Ramos (cell line): Measurements from ENCODE around the gene TTC3.

Experiments
- in situ Hi-C: fragments of 300-500 bp; cut with MboI; formaldehyde crosslinking; loops from one replicate; pipeline ENCODE4 v1.14.3; 2022; ENCODE audit warnings: low sequenced_read_pairs; ENCODE audit not compliant: unreplicated experiment

The TTC3 gene

DNA sequence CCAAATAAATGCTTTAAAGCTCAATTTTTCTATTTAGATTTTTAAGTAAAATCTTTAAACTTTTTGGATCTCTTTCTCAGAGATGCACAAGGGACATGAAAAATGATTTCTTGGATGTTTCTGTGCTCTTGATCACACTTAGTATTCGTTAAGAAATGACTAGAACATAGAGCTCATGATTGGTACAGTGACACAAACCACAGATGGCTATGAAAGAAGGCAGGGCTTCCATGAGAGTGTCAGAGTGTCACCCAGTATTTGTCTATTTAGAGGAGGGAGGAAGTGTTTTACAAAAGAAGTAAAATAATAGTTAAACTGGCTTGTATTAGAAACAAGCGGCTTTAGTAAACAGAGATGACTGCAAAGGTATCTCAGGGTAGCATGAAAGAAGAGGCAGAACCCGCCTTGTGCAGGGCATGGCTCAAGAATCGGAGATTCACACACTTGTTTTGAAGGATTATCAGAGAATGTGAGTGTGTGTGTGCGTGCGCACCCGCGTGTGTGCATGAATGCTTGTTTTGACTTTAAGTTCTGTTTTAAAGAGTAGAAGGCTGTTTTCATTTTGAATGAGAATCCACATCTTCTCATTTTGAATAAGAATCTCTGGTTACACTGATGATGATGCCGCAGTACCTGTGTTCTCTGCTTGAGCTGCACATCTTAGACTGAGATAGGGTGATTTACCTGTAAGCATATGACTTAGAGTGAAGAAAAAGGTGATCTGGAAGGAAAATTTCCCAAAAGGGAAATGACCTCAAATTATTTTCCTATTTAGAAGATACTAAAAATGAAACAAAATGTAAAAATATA, 111.9 kb downstream of the TTC3 start:
- in situ Hi-C loops: no loop called here

DNA sequence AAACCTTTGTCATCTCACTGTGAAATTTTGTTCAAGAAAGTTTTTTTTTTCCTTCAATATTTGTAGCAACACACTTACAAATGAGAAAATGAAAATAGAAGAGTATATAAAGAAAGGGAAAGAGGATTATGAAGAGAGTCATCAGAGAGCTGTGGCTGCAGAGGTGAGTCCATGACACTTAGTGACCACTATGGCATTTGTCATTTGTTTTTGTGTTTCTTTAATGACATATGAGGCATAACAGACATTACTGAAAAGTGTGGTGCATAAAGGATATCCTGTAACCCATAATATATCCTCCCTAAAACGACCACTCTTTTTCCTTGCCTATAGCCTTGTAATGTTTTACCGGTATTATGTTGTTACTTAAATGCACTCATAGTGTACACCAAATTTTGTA, 113.9 kb downstream of the TTC3 start:
- in situ Hi-C loops: no loop called here

DNA sequence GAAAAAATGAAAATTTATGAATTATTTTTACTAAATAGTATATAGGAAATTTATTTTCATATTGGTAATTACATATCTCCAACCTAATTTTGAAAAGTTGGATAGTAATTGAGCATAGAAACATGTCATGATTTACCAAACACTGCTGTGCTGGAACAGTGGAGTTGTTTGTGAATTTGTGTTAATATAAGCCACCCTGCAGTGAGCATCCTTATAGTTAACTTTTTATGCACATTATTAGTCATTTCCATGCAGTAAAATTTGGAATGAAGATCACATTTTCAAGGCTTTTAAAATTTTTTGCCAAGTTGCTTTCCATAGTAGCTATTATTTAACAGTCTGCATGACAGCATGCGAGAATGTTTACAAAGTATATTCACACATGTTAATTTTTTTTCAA, 115.8 kb downstream of the TTC3 start:
- in situ Hi-C loops: no loop called here

DNA sequence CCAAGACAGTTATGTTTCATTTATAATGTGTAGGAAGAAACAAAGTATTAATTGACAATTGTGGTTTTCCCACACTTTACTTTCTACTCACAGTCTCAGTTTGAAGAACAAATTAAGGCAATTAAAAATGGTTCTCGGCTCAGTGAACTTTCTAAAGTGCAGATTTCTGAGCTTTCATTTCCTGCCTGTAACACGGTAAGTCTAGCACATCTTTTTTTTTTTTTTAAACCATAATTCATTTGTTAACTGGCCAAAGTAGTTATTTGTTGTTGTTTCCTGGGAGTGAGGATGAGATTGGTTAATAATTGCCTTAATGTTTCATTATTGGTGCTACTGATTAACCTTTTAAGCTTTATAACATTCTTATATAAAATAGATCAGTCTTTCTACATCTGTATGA, 119.0 kb downstream of the TTC3 start:
- in situ Hi-C loops: no loop called here

DNA sequence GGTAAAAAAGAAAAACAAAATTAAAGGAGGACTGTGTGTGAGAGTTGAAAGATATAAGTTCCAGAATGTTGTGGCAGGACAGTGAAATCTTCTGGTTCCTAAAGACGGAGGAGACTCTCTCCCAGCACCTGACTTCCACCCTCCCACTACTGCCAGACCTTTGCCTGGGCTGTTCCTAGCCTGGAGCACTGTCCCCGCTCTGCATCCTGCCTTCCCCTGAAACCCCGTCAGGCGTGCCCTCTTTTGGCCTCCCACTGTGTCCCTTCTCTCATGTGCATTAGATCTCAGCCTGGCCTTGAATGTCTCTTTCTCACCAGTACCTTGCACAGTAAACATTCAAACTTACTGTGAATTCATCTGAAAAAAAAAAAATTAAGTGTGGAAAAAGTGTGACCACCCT, 120.0 kb downstream of the TTC3 start:
- in situ Hi-C loops: no loop called here

DNA sequence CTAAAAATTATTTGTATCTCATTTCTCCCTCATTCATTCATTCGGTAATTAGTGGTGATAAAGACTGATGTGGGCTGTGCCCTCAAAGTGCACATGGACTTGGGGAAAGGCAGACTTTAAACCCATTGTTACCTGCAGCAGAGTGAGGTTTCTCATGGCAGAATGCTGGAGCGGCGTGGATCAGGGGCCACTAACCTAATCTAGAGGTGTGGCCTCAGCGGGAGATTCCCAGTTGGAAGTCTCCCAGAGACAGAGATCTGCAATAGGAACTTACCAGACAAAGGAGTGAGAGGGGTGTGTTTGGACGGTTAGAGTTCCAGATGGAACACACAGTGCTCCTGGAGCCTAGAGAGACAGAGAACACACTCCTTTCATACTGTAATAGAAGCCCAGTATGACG, 120.6 kb downstream of the TTC3 start:
- in situ Hi-C loops: no loop called here

DNA sequence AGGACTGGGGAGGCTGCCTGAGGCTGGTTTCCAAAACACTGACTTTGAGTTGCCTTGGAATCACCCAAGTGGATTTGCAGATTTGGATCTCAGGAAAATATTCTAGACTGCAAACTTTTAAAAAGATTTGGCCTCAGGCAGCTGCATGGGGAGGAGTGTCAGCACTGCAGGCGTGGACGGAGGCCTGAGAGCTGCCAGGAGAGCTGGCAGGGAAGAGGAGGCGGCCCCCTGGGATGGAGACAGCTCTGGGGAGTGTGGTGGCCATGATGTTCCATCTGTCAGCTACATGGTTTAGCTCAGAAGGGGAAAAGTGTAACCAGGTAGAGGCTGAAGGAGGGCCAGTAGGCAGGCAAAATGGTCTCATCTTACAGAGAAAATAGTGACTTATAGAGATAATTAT, 122.0 kb downstream of the TTC3 start:
- in situ Hi-C loops: no loop called here

DNA sequence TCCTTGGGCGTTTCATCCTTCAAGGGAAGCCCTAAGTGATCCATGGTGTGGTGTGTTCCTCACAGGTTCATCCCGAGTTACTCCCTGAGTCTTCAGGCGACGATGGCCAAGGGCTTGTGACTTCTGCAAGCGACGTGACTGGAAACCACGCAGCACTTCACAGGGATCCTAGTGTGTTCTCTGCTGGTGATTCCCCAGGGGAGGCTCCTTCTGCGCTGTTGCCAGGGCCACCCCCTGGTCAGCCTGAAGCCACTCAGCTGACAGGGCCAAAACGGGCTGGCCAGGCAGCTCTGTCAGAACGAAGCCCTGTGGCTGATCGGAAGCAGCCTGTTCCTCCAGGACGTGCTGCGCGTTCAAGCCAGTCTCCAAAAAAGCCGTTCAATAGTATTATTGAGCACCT, 122.6 kb downstream of the TTC3 start:
- in situ Hi-C loops: no loop called here

DNA sequence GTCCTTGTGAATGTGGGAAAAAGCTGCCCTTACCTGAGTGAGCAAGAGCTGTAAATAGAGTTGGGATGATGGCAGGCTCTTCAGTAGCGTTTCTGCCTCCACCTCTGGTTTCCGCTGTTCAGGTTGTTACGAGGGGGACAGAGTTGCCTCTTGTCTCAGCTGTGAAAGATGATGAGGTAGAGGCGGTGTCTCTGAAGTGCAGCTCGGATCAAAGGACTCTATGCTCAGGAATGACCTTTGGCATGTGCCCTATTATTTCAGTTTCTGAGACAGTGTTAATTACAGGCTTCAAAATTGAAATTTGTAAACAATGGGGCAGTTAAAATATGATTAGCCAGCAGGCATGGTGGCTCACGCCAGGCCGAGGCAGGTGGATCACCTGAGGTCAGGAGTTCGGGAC, 123.8 kb downstream of the TTC3 start:
- in situ Hi-C loops: no loop called here

DNA sequence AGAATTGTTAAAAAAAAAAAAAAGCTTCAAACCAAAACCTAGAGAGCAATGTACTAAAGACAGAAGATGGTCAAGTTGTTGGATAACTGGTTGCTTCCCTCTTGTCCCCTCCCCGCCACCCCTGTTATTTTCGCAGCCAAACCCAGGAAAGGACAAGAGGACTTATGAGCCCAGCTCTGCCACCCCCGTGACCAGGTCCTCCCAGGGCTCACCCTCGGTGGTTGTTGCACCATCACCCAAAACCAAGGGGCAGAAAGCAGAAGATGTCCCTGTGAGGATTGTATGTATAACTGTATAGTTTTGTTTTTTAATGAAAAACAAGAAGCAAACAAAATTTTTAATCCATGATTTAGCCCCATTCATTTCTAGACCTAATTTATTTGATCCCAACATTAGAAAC, 124.7 kb downstream of the TTC3 start:
- in situ Hi-C loops: no loop called here

DNA sequence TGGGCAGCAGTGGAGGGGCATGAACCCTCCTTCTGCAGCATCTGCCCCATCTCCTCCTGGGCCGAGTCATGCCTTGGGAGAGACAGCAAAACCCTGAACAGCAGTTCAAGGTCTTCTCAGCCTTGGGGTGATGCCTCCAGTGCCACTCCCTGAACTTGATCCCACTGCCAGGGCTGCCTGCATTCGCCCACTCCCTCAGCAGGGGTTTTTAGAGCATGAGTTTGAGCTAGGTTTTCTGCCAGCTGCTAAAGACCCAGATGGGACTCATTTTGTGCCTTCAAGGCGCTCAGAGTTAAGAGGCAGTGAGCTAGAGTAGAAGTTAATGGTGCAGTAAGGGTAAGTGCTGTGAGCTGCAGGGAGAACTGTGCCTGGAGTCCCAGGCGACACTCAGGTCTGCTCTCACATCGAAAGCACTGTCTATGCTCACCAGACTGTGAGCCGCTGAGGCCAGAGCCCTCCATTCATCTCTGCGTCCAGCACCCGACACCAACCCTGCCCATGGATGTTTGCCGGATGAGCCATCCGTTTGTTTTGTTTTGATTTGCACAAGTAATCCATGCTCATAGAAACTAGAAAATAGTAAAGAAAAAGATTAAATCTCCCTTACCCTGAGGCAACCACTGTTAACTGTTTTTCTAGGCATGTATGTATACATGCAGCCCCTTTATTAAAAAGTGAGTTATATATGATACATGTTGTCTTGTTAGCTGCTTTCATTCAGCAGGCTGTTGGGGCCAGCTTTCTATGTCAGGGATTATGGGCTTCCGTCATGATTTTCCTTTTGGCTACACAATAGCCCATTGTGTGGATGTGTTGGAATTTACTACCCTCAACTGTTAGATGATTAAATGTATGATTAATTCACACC, 126.2 kb downstream of the TTC3 start:
- in situ Hi-C loops: no loop called here

DNA sequence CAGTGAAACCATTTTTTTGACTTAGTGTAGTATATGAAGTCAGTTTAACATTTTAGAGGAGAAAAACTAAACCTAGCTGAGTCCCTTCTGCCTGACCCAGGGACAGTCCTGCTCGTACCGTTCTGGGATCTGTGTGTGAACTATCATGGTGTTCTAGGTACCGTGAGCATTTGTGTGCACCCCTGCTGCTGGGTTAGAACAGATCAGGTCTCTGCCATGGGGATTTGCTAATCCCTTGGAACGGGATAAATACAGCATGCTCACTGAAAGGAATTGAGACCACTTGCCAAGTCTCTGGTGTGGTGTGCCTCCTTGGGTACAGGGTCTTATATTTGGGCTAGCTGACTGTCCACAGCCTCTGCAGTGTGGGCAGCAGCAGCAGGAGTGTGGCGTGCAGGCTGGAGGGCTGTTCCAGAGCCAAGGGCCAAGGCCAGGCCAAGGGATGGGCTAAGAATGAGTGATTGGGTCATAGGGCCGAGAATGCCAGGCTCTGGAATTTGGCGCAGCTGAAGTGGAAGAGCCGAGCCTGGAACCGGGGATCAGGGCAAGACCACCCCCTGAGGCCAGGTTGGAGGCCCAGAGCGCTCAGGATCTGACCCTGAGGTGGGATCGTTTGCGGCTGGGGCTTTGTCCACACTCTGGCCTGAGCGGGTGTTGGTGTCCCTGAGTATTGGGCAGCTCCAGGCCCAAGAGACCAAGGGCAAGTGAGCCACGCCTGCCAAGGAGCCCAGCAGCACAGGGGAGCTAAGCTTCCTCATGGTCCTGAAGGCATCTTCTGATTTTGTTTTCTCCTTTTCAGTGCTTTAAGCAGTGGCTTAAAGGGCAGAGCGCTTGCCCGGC, 127.8 kb downstream of the TTC3 start:
- in situ Hi-C loops: no loop called here

DNA sequence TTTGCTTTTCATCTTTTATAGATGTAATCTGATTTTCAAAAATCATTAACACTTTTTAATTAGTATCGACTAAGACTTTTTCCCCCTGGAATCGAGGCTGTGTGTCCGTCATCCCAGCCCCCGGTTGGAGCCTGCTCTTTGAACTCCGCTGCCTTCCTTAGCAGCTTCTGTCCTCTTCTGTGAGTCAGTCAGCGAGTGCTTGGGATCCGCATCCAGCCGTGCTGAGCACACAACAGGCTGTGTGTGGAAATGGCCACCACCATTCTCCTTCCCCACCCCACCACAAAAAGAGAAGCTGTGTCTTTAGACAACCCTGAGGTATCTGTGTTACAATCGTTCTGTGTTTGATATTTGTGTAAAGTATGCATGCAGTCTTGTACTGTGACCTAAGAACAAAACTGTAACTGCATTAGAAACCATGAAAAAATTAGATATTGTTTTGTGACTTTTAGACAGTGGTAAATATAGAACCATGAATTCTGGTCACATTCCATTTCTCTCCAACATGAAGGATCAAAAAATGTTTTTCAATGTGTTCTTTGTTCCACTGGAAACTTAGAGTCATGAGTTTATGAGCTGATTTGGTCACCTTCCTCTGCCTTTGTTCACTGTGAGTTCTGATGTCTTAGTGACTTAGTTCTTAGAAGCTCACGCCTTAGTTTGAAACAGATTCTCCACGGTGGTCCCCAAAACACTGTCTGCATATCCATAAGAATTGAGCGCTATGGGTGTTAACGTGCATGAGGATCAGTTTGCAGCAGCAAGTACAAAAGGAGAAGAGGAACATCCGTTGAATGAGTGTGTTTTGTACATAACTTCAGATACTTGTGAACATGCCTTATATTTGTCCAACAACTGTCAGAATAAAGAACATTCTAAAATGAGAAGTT, 129.4 kb downstream of the TTC3 start:
- in situ Hi-C loops: no loop called here

DNA sequence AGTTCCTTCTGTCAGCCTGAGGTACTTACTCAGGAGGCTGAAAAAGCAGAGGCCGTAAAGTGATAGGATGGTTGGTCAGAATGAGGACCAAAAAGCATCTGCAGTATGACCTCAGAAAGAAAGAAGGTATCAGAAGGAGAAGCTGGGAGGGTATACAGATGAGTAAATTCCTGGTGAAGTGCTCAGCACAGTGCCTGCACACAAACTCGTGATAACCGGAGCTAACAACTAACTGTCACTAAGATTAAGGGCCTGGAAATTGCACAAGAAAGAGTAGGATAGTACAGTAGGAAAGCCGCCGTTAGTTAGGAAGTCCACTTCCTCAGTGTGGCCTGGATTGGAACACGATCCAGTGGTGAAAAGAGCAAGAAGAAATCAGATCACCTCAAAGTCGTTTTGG, 131.5 kb downstream of the TTC3 start:
- in situ Hi-C loops: no loop called here

DNA sequence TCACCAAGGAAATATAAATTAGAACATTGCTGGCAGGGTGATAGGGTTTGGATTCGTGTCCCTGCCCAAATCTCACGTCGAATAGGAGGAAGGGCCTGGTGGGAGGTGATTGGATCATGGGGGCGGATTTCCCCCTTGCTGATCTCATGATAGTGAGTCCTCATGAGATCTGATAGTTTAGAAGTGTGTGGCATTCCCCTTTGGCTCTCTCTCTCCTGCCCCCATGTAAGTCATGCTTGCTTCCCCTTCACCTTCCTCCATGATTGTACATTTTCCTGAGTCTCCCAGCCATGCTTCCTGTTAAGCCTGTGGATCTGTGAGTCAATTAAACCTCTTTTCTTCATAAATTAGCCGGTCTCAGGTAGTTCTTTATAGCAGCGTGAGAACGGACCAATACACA, 133.4 kb downstream of the TTC3 start:
- in situ Hi-C loops: no loop called here

DNA sequence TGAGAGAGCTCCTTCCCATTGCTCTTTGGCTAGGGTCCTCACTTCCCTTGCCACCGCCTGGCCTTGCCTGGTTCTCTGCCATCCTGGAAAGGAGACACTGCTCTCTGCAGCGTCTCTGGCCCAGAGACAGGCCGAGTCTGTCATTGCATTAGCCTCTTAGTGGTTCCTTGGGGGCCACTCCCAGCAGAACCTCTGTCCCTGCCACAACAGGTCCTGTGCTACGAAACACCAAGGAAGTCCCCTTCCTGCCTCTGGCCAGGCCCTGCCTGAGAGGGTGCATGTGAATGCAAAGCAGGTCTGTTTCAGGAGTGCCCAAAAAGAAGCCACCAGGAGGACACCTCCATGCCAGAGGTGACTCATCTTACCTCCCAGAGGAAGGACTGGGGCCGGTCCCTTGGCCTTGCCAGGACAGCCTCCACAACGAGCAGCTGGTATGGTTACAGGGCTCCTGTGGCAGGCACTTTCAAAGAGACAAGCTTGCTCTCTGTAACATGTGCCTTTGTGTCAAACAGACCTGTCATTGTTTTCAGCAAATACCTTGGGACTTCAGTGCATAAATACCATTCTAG, 134.5 kb downstream of the TTC3 start:
- in situ Hi-C loops: no loop called here

DNA sequence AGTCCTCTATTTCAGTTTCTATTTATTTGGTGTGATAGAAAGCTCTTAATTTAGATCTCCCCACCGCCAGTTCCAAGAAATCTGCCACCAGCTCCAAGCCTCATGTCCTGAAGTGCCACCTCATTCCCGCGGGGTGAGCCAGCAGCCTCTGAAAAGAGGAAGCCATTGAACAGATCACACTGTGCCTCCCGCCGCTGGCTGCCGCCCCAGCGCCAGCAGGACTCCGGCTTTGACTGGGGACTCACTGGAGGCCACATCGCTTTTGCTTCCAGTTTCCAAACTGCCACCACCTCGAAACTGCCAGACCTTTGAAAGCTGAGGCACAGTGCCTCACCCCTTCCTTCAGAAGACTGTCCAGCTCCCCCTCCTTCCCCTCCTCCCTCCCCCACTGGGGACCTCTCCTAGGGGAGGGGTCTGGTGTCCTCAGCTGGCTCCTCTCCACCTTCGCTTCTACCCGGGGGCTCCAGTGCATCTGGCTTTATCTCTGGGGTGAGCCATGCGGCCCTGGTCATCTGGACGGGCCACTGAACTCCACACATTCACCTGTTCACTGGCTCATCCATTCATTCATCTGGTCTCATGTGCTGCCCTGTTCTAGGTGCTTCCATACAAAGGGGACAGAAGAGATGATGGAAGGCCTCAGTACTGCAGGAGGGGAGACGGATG, 135.1 kb downstream of the TTC3 start:
- in situ Hi-C loops: no loop called here

DNA sequence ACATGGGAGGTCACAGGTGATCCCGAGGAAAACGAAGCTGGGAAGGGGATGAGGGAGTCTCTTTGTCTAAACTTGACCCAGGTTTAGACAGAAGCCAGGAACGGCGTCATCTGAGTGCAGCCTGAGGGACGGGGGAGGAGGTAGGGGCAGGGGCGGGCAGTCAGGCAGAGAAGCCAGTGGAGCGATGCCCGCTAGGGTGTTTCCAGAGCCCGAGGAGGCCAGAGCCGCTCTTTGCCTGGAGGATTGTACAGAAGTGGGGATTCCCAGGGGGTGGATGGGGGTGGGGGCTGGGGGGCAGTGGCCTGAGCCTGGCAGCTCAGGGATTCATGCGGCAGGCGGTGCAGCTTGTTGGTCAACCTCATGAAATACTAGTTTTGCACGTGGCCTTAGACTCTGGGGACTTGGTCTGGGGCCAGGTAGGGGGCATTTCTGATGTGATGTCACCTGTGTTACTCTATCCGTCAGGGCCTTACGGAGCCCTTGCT, 135.7 kb downstream of the TTC3 start:
- in situ Hi-C loops: no loop called here

DNA sequence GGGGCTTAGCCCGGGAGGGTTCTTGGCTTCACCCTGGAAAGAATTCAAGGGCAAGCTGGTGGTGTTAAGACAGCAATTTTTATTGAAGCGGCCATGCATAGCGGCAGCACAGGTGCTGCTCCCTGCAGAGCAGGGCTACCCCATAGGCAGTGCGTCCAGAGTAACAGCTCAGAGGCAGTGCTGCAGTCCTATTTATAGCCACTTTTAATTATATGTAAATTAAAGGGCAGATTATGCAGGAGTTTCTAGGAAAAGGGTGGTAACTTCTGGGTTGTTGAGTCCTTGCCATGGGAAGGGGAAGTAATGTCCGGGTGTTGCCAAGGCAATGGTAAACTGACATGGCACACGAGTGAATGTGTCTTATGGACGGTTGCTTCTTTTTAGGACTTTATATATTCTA, 137.1 kb downstream of the TTC3 start:
- in situ Hi-C loops: no loop called here
